OCI-LY7 (cell line): ENCODE results near the gene ARHGAP6. TPM values are rescaled to one million over a fixed set of nuclear protein-coding genes. Genes with fewer than 3 reads are reported as not detected.
"Not testable (repeated sequence)": the region's sequence is repeated elsewhere in the genome, so short reads cannot be mapped to it uniquely, and the experiment has no call there.

Source experiments
- BruUV-seq: library from RNA; stranded (reverse); fragments of 400-500 nt; replicated peaks from 2 replicates; lab custom pipeline; 2021; lab: Mats Ljungman, UMichigan
- CTCF ChIA-PET: fragments of 300-600 bp; sonication (Branson Sonifier 250); formaldehyde crosslinking; loops from one replicate; lab custom pipeline; 2022; ENCODE audit warnings: antibody characterized with exemption; ENCODE audit not compliant: unreplicated experiment; lab: Charles Lee
- POLR2A ChIA-PET: fragments of 300-600 bp; sonication (Branson Sonifier 250); formaldehyde crosslinking; loops from one replicate; lab custom pipeline; 2022; ENCODE audit warnings: antibody characterized with exemption; lab: Charles Lee
- DNase-seq: peaks from one replicate; pipeline ENCODE4 v3.0.0-alpha.2; 2015; ENCODE audit warnings: low spot score
- H2AFZ ChIP-seq: fragments of 200-600 bp; sonication (generic), shearing (Covaris generic); 2 replicates; pipeline ENCODE4 v1.6.1; 2014; ENCODE audit warnings: mild to moderate bottlenecking, antibody characterized with exemption, low read length, moderate library complexity
- H3K27ac ChIP-seq: fragments of 200-600 bp; sonication (generic); 2 replicates; pipeline ENCODE4 v1.5.1; 2014; ENCODE audit warnings: mixed run types, low read depth, mild to moderate bottlenecking, moderate library complexity, low read length, inconsistent platforms; ENCODE audit not compliant: poor library complexity, severe bottlenecking
- H3K36me3 ChIP-seq: fragments of 200-600 bp; sonication (generic); 2 replicates; pipeline ENCODE4 v1.6.1; 2014; ENCODE audit warnings: mild to moderate bottlenecking, antibody characterized with exemption, low read length, moderate library complexity, mixed read lengths; ENCODE audit not compliant: insufficient read depth
- H3K4me1 ChIP-seq: fragments of 200-600 bp; sonication (generic); 2 replicates; pipeline ENCODE4 v1.5.1; 2014; ENCODE audit warnings: mild to moderate bottlenecking, low read length; ENCODE audit not compliant: insufficient read depth, poor library complexity, severe bottlenecking
- H3K4me2 ChIP-seq: fragments of 200-600 bp; sonication (generic); 2 replicates; pipeline ENCODE4 v1.6.1; 2014; ENCODE audit warnings: mild to moderate bottlenecking, low read length
- H3K4me3 ChIP-seq: fragments of 200-600 bp; sonication (generic); 2 replicates; pipeline ENCODE4 v1.5.1; 2014; ENCODE audit warnings: mild to moderate bottlenecking, low read depth, low read length; ENCODE audit not compliant: poor library complexity, severe bottlenecking
- H3K79me2 ChIP-seq: fragments of 200-600 bp; sonication (generic); 2 replicates; pipeline ENCODE4 v1.6.1; 2016; ENCODE audit warnings: low read depth, mild to moderate bottlenecking, low read length, moderate library complexity, mixed read lengths; ENCODE audit not compliant: insufficient read depth
- H3K9me2 ChIP-seq: fragments of 200-600 bp; sonication (generic); 2 replicates; pipeline ENCODE4 v1.6.1; 2016; ENCODE audit warnings: mild to moderate bottlenecking, low read length, mixed read lengths; ENCODE audit not compliant: insufficient read depth
- H3K9me3 ChIP-seq: fragments of 200-600 bp; sonication (generic); 2 replicates; pipeline ENCODE4 v1.6.1; 2014; ENCODE audit warnings: mild to moderate bottlenecking, mixed run types, low read length, mixed read lengths
- H4K20me1 ChIP-seq: fragments of 200-600 bp; sonication (generic); 2 replicates; pipeline ENCODE4 v1.6.1; 2014; ENCODE audit warnings: mild to moderate bottlenecking, antibody characterized with exemption, low read length, moderate library complexity, mixed read lengths; ENCODE audit not compliant: insufficient read depth
- CTCF ChIP-seq: fragments of 200-600 bp; sonication (generic); conservative IDR thresholded peaks from 2 replicates; pipeline ENCODE4 v1.5.1; 2014; ENCODE audit warnings: mild to moderate bottlenecking, antibody characterized with exemption, low read length, moderate library complexity, mixed read lengths
- EZH2phosphoT487 ChIP-seq: fragments of 200-600 bp; sonication (generic); IDR thresholded peaks from 2 replicates; pipeline ENCODE4 v1.6.1; 2018; ENCODE audit warnings: low read depth, borderline replicate concordance, mild to moderate bottlenecking, mixed run types, antibody characterized with exemption, low read length, moderate library complexity, mixed read lengths
- intact Hi-C: fragments of 100-400 bp; cut with micrococcal nuclease; formaldehyde crosslinking; loops from one replicate; pipeline ENCODE4 v1.10.0; 2022; ENCODE audit not compliant: unreplicated experiment
- total RNA-seq, 2 experiments: library from RNA; depleted of rRNA in 1 of 2; stranded (reverse); fragments of >200 nt in 1 of 2; shearing (Covaris generic) in 1 of 2; gene quantifications; 2 replicates each; pipeline ENCODE4 v1.2.3, GENCODE V29; 2014 to 2022

ARHGAP6 gene
- total RNA-seq, 2 experiments from 2014 or later, result not detected

- intact Hi-C loops, result no loop called here
Observed at GRCh38 chrX:11626351-11626750, 39.4 kb downstream of the ARHGAP6 start.

GRCh38 chrX:11619441-11619840 is 46.3 kb downstream of the ARHGAP6 start:
- CTCF ChIA-PET, result no interaction called here
- Histone ChIP-seq H3K4me3 (no peak overlapping the region), H3K27ac (no peak overlapping the region), H2AFZ (no peak overlapping the region), H3K36me3 (no peaks in the 10 kb centered on the region), H3K79me2 (no peaks in the 10 kb centered on the region), H3K4me1 (no peaks in the 10 kb centered on the region), H3K9me2 (no peaks in the 10 kb centered on the region), H3K9me3 (no peaks in the 10 kb centered on the region), H3K4me2 (no peak overlapping the region), H4K20me1 (no peaks in the 10 kb centered on the region)
- intact Hi-C loops, result no loop called here
- BruUV-seq, result no TSS peak
- DNase-seq, result no peak
- TF ChIP-seq CTCF (no peak), EZH2phosphoT487 (no peak)
- POLR2A ChIA-PET, result no interaction called here

More at GRCh38 chrX:11626351-11626750, 39.4 kb downstream of the ARHGAP6 start:
- no TSS peak for BruUV-seq
- Histone ChIP-seq H2AFZ (no peak overlapping the region), H3K4me1 (no peaks in the 10 kb centered on the region), H4K20me1 (no peaks in the 10 kb centered on the region), H3K9me2 (no peaks in the 10 kb centered on the region), H3K27ac (no peak overlapping the region), H3K4me2 (no peak overlapping the region), H3K79me2 (no peaks in the 10 kb centered on the region), H3K9me3 (no peaks in the 10 kb centered on the region), H3K4me3 (no peak overlapping the region), H3K36me3 (no peaks in the 10 kb centered on the region)
- DNase-seq, result no peak
- CTCF ChIA-PET, result no interaction called here
- TF ChIP-seq CTCF (no peak), EZH2phosphoT487 (no peak)
- POLR2A ChIA-PET, result interaction anchor here (0.7 kb wide), 1 partner anchor 545 kb away, joined by 3 read pairs; no protein-coding TSS in a partner anchor

DNA sequence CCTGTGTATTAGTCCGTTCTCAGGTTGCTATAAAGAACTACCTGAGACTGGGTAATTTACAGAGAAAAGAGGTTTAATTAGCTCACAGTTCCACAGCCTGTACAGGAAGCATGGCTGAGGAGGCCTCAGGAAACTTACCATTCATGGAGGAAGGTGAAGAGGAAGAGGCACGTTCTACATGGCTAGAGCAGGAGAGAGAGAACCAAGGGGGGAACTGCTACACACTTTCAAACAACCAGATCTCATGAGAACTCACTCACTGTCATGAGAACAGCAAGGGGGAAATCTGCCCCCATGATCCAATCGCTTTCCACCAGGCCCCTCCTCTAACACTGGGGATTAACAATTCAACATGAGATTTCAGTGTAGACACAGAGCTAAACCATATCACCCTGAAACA is 51.5 kb downstream of the ARHGAP6 start:
- H4K20me1 ChIP-seq, H3K27ac ChIP-seq, H3K9me3 ChIP-seq, H3K36me3 ChIP-seq, BruUV-seq, intact Hi-C loops, H2AFZ ChIP-seq, CTCF ChIA-PET, H3K4me2 ChIP-seq, DNase-seq, H3K79me2 ChIP-seq, H3K4me3 ChIP-seq, H3K9me2 ChIP-seq: not testable (repeated sequence)
- POLR2A ChIA-PET, result interaction anchor here (0.7 kb wide), 1 partner anchor 115 kb away, joined by 3 read pairs; no protein-coding TSS in a partner anchor
- peaks cover 10% of the 10 kb centered on the region for H3K4me1 ChIP-seq
